ENCODE measurements around the gene HOMER1. TPM values are rescaled to one million over a fixed set of nuclear protein-coding genes. Genes with fewer than 3 reads are reported as not detected.
A peak's percentile ranks its signal among the peaks of the same experiment; 100 is the strongest.

HOMER1 gene
- total RNA-seq, 1 experiment from 2014 or later, result 17.2 TPM

DNA sequence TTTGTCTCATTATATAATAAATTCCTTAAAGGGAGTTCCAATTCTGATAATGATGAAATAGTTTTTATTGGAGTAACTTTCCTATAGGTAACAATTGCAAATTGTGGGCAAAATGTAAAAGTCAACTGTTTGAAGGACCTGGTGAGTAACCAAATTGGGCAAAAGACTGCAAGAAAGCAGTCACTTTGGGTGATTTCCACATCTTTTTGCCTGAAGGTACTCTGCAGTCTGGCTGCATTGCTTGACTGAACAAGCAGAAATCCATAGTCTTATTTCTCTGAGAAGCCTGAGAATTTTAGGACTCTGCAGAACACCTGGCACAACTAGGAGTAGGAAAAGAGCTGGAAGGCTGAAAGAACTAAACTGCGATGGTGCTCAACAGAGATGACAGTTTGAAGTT lies 114.9 kb downstream of the HOMER1 start:
- H3K9me3 Mint-ChIP-seq (ENCODE audit: unreplicated experiment), result no peaks in the 10 kb centered on the region
- no peaks in the 10 kb centered on the region for H3K27me3 Mint-ChIP-seq (ENCODE audit: insufficient read depth, unreplicated experiment)
- TF ChIP-seq, protein P1, sequence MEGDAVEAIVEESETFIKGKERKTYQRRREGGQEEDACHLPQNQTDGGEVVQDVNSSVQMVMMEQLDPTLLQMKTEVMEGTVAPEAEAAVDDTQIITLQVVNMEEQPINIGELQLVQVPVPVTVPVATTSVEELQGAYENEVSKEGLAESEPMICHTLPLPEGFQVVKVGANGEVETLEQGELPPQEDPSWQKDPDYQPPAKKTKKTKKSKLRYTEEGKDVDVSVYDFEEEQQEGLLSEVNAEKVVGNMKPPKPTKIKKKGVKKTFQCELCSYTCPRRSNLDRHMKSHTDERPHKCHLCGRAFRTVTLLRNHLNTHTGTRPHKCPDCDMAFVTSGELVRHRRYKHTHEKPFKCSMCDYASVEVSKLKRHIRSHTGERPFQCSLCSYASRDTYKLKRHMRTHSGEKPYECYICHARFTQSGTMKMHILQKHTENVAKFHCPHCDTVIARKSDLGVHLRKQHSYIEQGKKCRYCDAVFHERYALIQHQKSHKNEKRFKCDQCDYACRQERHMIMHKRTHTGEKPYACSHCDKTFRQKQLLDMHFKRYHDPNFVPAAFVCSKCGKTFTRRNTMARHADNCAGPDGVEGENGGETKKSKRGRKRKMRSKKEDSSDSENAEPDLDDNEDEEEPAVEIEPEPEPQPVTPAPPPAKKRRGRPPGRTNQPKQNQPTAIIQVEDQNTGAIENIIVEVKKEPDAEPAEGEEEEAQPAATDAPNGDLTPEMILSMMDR (IDR thresholded peaks at IDR 0.05; ENCODE audit: unreplicated experiment), result no peak
- H3K27ac Mint-ChIP-seq (ENCODE audit: low read depth, unreplicated experiment), result no peak overlapping the region
- peak; percentile 43 for DNase-seq (ENCODE audit: unreplicated experiment)
- H3K4me1 Mint-ChIP-seq (ENCODE audit: insufficient read depth, unreplicated experiment), result no peaks in the 10 kb centered on the region
- intact Hi-C loops (cut with micrococcal nuclease), result no loop called here
- no peak overlapping the region for H3K4me3 Mint-ChIP-seq (ENCODE audit: unreplicated experiment)
- CTCF ChIA-PET, result interaction anchor here (0.6 kb wide), 1 partner anchor 221 kb away, joined by 3 read pairs; no protein-coding TSS in a partner anchor
- BruUV-seq (replicated peaks), result no TSS peak
- POLR2A ChIA-PET, result interaction anchor here (1.0 kb wide), 1 partner anchor 36 kb away, joined by 3 read pairs; no protein-coding TSS in a partner anchor
- peaks cover 18% of the 10 kb centered on the region for H3K36me3 Mint-ChIP-seq (ENCODE audit: insufficient read depth, unreplicated experiment)

DNA sequence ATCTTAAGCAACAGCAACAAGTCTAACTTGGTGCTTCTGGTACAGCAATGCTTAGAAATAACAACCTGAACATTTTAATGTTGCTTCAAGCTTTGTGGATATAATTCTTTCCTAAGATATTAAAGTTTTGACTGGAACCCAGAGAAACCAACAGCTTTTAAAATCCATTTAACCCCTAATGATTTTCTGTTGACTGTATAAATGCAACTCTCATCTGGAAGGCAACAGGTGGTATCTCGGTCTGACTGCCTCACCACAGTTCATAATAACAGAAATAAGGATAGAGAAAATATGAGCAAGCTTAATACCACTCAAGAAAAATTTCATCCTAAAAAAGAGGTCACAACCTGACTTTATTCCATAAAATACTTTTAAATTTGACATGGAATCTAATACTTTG lies 116.9 kb downstream of the HOMER1 start:
- Mint-ChIP-seq H3K4me1 (ENCODE audit: insufficient read depth, unreplicated experiment) (no peaks in the 10 kb centered on the region), H3K36me3 (ENCODE audit: insufficient read depth, unreplicated experiment) (peaks cover 25% of the 10 kb centered on the region), H3K27ac (ENCODE audit: low read depth, unreplicated experiment) (no peak overlapping the region), H3K4me3 (ENCODE audit: unreplicated experiment) (no peak overlapping the region), H3K9me3 (ENCODE audit: unreplicated experiment) (no peaks in the 10 kb centered on the region), H3K27me3 (ENCODE audit: insufficient read depth, unreplicated experiment) (no peaks in the 10 kb centered on the region)
- ChIA-PET POLR2A (no interaction called here), CTCF (no interaction called here)
- no TSS peak for BruUV-seq (replicated peaks)
- no peak for DNase-seq (ENCODE audit: unreplicated experiment)
- TF ChIP-seq, protein P1 (IDR thresholded peaks at IDR 0.05; ENCODE audit: unreplicated experiment), result no peak
- intact Hi-C loops (cut with micrococcal nuclease), result no loop called here

DNA sequence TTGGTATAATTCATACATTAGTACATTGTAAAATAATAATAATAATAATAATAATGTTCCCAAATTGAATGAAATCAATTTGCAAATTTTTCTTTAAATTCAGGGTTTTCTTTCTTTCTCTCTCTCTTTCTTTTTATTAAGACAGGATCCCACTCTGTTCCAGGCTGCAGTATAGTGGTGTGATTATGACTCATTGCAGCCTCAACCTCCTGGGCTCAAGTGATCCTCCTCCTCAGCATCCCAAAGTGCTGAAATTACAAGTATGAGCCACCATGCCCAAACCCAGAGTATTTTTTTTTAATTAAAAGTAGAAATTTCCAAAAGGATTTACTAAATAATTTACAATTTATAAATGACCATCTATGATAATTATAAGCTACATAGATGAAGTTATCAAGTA lies 117.7 kb downstream of the HOMER1 start:
- H3K27ac Mint-ChIP-seq (ENCODE audit: low read depth, unreplicated experiment), result no peak overlapping the region
- POLR2A ChIA-PET, result no interaction called here
- H3K27me3 Mint-ChIP-seq (ENCODE audit: insufficient read depth, unreplicated experiment), result no peaks in the 10 kb centered on the region
- CTCF ChIA-PET, result no interaction called here
- TF ChIP-seq, protein P1 (IDR thresholded peaks at IDR 0.05; ENCODE audit: unreplicated experiment), result no peak
- H3K4me3 Mint-ChIP-seq (ENCODE audit: unreplicated experiment), result no peak overlapping the region
- peaks cover 23% of the 10 kb centered on the region for H3K36me3 Mint-ChIP-seq (ENCODE audit: insufficient read depth, unreplicated experiment)
- no peaks in the 10 kb centered on the region for H3K4me1 Mint-ChIP-seq (ENCODE audit: insufficient read depth, unreplicated experiment)
- no TSS peak for BruUV-seq (replicated peaks)
- no peaks in the 10 kb centered on the region for H3K9me3 Mint-ChIP-seq (ENCODE audit: unreplicated experiment)
- DNase-seq (ENCODE audit: unreplicated experiment), result peak; percentile 13
- intact Hi-C loops (cut with micrococcal nuclease), result no loop called here

DNA sequence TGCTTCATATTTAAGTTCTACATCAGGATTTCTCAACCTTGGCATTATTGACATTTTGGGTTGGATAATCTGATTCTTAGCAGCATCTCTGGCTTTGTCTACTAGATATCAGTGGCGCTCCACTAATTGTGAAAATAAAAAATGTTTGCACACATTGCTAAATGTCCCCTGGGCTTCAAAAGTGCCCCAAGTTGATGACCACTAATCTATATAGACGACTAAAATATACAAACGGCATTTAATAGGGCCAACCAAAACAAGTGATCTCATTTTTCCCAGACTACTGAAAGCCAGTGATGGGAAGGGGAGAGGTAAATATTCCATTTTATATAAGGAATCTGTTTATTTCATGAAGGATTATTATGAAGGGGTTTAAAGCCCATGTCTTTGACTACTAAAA lies 118.6 kb downstream of the HOMER1 start:
- ChIA-PET CTCF (interaction anchor here (0.6 to 0.9 kb wide), 2 partner anchors 12 to 535 kb away, joined by 3 to 5 read pairs; no protein-coding TSS in a partner anchor), POLR2A (no interaction called here)
- Mint-ChIP-seq H3K9me3 (ENCODE audit: unreplicated experiment) (no peaks in the 10 kb centered on the region), H3K36me3 (ENCODE audit: insufficient read depth, unreplicated experiment) (peaks cover 25% of the 10 kb centered on the region), H3K27ac (ENCODE audit: low read depth, unreplicated experiment) (no peak overlapping the region), H3K27me3 (ENCODE audit: insufficient read depth, unreplicated experiment) (no peaks in the 10 kb centered on the region), H3K4me3 (ENCODE audit: unreplicated experiment) (no peak overlapping the region), H3K4me1 (ENCODE audit: insufficient read depth, unreplicated experiment) (no peaks in the 10 kb centered on the region)
- intact Hi-C loops (cut with micrococcal nuclease), result no loop called here
- no peak for DNase-seq (ENCODE audit: unreplicated experiment)
- no TSS peak for BruUV-seq (replicated peaks)
- TF ChIP-seq, protein P1 (IDR thresholded peaks at IDR 0.05; ENCODE audit: unreplicated experiment), result no peak

Measured in MCF 10A (cell line).